OCI-LY1 (cell line): ENCODE results near the gene MVB12B.

Experiments used
- H2AFZ ChIP-seq: fragments of 200-600 bp; sonication (generic), shearing (Covaris generic); 2 replicates; pipeline ENCODE4 v1.6.0; 2014; ENCODE audit warnings: antibody characterized with exemption, mild to moderate bottlenecking, low read length
- H3F3A ChIP-seq: fragments of 200-600 bp; sonication (generic), shearing (Covaris generic); 2 replicates; pipeline ENCODE4 v1.6.0; 2014; ENCODE audit warnings: mild to moderate bottlenecking, antibody characterized with exemption, low read length, moderate library complexity; ENCODE audit not compliant: insufficient read depth
- H3K27ac ChIP-seq: fragments of 200-600 bp; sonication (generic); 2 replicates; pipeline ENCODE4 v1.5.1; 2014; ENCODE audit warnings: low read length, mixed run types, mild to moderate bottlenecking, low read depth; ENCODE audit not compliant: poor library complexity, severe bottlenecking
- H3K27me3 ChIP-seq: fragments of 200-600 bp; sonication (generic); 2 replicates; pipeline ENCODE4 v1.6.0; 2014; ENCODE audit warnings: antibody characterized with exemption, mild to moderate bottlenecking, low read length, moderate library complexity; ENCODE audit not compliant: insufficient read depth
- H3K36me3 ChIP-seq: fragments of 200-600 bp; sonication (generic); 2 replicates; pipeline ENCODE4 v1.6.1; 2014; ENCODE audit warnings: mild to moderate bottlenecking, antibody characterized with exemption, low read length, moderate library complexity, mixed read lengths; ENCODE audit not compliant: insufficient read depth
- H3K4me1 ChIP-seq: fragments of 200-600 bp; sonication (generic); 2 replicates; pipeline ENCODE4 v1.5.1; 2014; ENCODE audit warnings: mild to moderate bottlenecking, low read length, moderate library complexity; ENCODE audit not compliant: insufficient read depth, severe bottlenecking
- H3K4me2 ChIP-seq: fragments of 200-600 bp; sonication (generic), shearing (Covaris generic); 2 replicates; pipeline ENCODE4 v1.6.1; 2014; ENCODE audit warnings: low read length
- H3K4me3 ChIP-seq: fragments of 200-600 bp; sonication (generic); 2 replicates; pipeline ENCODE4 v1.5.1; 2014; ENCODE audit warnings: low read length, low read depth, mild to moderate bottlenecking, mixed read lengths; ENCODE audit not compliant: poor library complexity, severe bottlenecking
- H3K79me2 ChIP-seq: fragments of 200-600 bp; shearing (Covaris generic); 2 replicates; pipeline ENCODE4 v1.6.1; 2016; ENCODE audit warnings: mixed run types, low read length, mixed read lengths; ENCODE audit not compliant: insufficient read depth
- H3K9ac ChIP-seq: fragments of 200-600 bp; sonication (generic), shearing (Covaris generic); 2 replicates; pipeline ENCODE4 v1.6.1; 2014; ENCODE audit warnings: mild to moderate bottlenecking, low read length, mixed read lengths
- H3K9me2 ChIP-seq: fragments of 200-600 bp; sonication (generic), shearing (Covaris generic); 2 replicates; pipeline ENCODE4 v1.6.1; 2014; ENCODE audit warnings: low read depth, mild to moderate bottlenecking, low read length, mixed read lengths
- H3K9me3 ChIP-seq: fragments of 200-600 bp; shearing (Covaris generic); 2 replicates; pipeline ENCODE4 v1.6.1; 2014; ENCODE audit warnings: low read length, mixed read lengths
- H4K20me1 ChIP-seq: fragments of 200-600 bp; sonication (generic), shearing (Covaris generic); 2 replicates; pipeline ENCODE4 v1.6.0; 2016; ENCODE audit warnings: mild to moderate bottlenecking, low read length; ENCODE audit not compliant: insufficient read depth
- CTCF ChIP-seq: fragments of 200-600 bp; sonication (generic), shearing (Covaris generic); IDR thresholded peaks from 2 replicates; pipeline ENCODE4 v1.5.1; 2017; ENCODE audit warnings: mild to moderate bottlenecking, antibody characterized with exemption, low read length, moderate library complexity, mixed read lengths
- EZH2 ChIP-seq: fragments of 200-600 bp; sonication (generic), shearing (Covaris generic); IDR thresholded peaks from 2 replicates; pipeline ENCODE4 v1.8.0; 2017; ENCODE audit warnings: borderline replicate concordance, mixed run types, mild to moderate bottlenecking, antibody characterized with exemption, low read length, moderate library complexity, mixed read lengths

The MVB12B gene

GRCh38 chr9:126496181-126496576 is 169.6 kb downstream of the MVB12B start:
- no peaks in the 10 kb centered on the region for H3K4me1 ChIP-seq
- no peaks in the 10 kb centered on the region for H3K79me2 ChIP-seq
- H3K4me2 ChIP-seq = no peak overlapping the region
- no peaks in the 10 kb centered on the region for H3K27me3 ChIP-seq
- H3K27ac ChIP-seq = no peak overlapping the region
- no peak for TF ChIP-seq CTCF
- no peak for TF ChIP-seq EZH2
- H3K9me3 ChIP-seq = no peaks in the 10 kb centered on the region
- no peaks in the 10 kb centered on the region for H3K9me2 ChIP-seq
- no peaks in the 10 kb centered on the region for H3K36me3 ChIP-seq
- H3K4me3 ChIP-seq = no peak overlapping the region
- no peak overlapping the region for H3K9ac ChIP-seq
- H3F3A ChIP-seq = no peaks in the 10 kb centered on the region
- H2AFZ ChIP-seq = no peak overlapping the region
- no peaks in the 10 kb centered on the region for H4K20me1 ChIP-seq

- H3K4me2 ChIP-seq = no peak overlapping the region
- no peaks in the 10 kb centered on the region for H3K4me1 ChIP-seq
- H2AFZ ChIP-seq = no peak overlapping the region
- no peaks in the 10 kb centered on the region for H4K20me1 ChIP-seq
- H3K9ac ChIP-seq = no peak overlapping the region
- no peaks in the 10 kb centered on the region for H3K79me2 ChIP-seq
- no peaks in the 10 kb centered on the region for H3K36me3 ChIP-seq
- no peak overlapping the region for H3K27ac ChIP-seq
- no peaks in the 10 kb centered on the region for H3K27me3 ChIP-seq
- no peak overlapping the region for H3K4me3 ChIP-seq
- no peaks in the 10 kb centered on the region for H3F3A ChIP-seq
- no peaks in the 10 kb centered on the region for H3K9me3 ChIP-seq
- H3K9me2 ChIP-seq = no peaks in the 10 kb centered on the region
- TF ChIP-seq CTCF = no peak
- no peak for TF ChIP-seq EZH2
Observed at GRCh38 chr9:126496781-126497659, 170.4 kb downstream of the MVB12B start.

GRCh38 chr9:126497660-126498275 is 171.1 kb downstream of the MVB12B start:
- Histone ChIP-seq H3K27ac (no peak overlapping the region), H3K4me1 (no peaks in the 10 kb centered on the region), H3K27me3 (peaks cover 6% of the 10 kb centered on the region; the same call in 1 of the 2 replicates), H2AFZ (no peak overlapping the region), H3K4me2 (no peak overlapping the region), H3K9ac (no peak overlapping the region), H3K79me2 (no peaks in the 10 kb centered on the region), H3K36me3 (no peaks in the 10 kb centered on the region), H3K4me3 (no peak overlapping the region), H3F3A (no peaks in the 10 kb centered on the region), H3K9me3 (no peaks in the 10 kb centered on the region), H3K9me2 (no peaks in the 10 kb centered on the region), H4K20me1 (no peaks in the 10 kb centered on the region)
- TF ChIP-seq EZH2 (no peak), CTCF (no peak)
